Heart right ventricle (tissue), 16 donors: ENCODE results near the gene SMG6. TPM values are rescaled to one million over a fixed set of nuclear protein-coding genes. Genes with fewer than 3 reads are reported as not detected.
A peak's percentile ranks its signal among the peaks of the same experiment; 100 is the strongest.

Experiments
- ATAC-seq, 8 donors: fragments of 200-7000 bp; cut with Tn5 transposase; one replicate each; pipeline ENCODE4 v1.9.1; 2020; ENCODE audit warnings: mild to moderate bottlenecking in 8 of 8, moderate library complexity in 8 of 8, moderate number of reproducible peaks in 1 of 8
- DNase-seq, 2 donors: peaks; one replicate each; pipeline ENCODE4 v3.0.0-alpha.2; 2020
- H3K27ac ChIP-seq, 10 donors: fragments of 200-600 bp; sonication (generic) in 2 of 10; one replicate each; pipeline versions ENCODE4 v1.5.0 to v1.8.0; 2020 to 2022; ENCODE audit warnings: mild to moderate bottlenecking in 3 of 10
- H3K27me3 ChIP-seq, 7 donors: fragments of 200-600 bp; one replicate each; pipeline ENCODE4 v1.8.0; 2021 to 2022; ENCODE audit warnings: mild to moderate bottlenecking in 2 of 7
- H3K36me3 ChIP-seq, 9 donors: fragments of 200-600 bp; sonication (generic) in 1 of 9; one replicate each; pipeline versions ENCODE4 v1.5.0 to v1.8.0; 2020 to 2022; ENCODE audit warnings: mild to moderate bottlenecking in 2 of 9
- H3K4me1 ChIP-seq, 9 donors: fragments of 200-600 bp; sonication (generic) in 1 of 9; one replicate each; pipeline versions ENCODE4 v1.5.0 to v1.8.0; 2020 to 2022; ENCODE audit warnings: mild to moderate bottlenecking in 4 of 9
- H3K4me3 ChIP-seq, 10 donors: fragments of 200-600 bp; sonication (generic) in 2 of 10; one replicate each; pipeline versions ENCODE4 v1.5.0 to v1.8.0; 2020 to 2022; ENCODE audit warnings: mild to moderate bottlenecking in 7 of 10, moderate library complexity in 2 of 10
- H3K9me3 ChIP-seq, 11 donors: fragments of 200-600 bp in 10 of 11; sonication (generic) in 2 of 11; one replicate each; pipeline versions ENCODE4 v1.5.0 to v1.8.0; 2013 to 2022; ENCODE audit warnings: mild to moderate bottlenecking in 2 of 11, control low read depth in 1 of 11, moderate library complexity in 1 of 11
- CTCF ChIP-seq, 9 donors: fragments of 200-600 bp; sonication (generic) in 2 of 9; IDR thresholded peaks; one replicate each; pipeline versions ENCODE4 v1.5.0 to v1.8.0; 2021 to 2022; ENCODE audit warnings: antibody characterized with exemption in 9 of 9, mild to moderate bottlenecking in 5 of 9, moderate library complexity in 1 of 9
- WGBS, 2 donors: extraction: QIAGEN DNeasy Blood & Tissue Kit; methylation state at CpG; one replicate each; pipeline ENCODE4 v1.1.7; 2013; ENCODE audit warnings: inconsistent platforms in 1 of 2; 5-methylcytosine and 5-hydroxymethylcytosine counted together
- intact Hi-C, 10 donors: fragments of 100-400 bp; cut with DNase I; formaldehyde crosslinking; loops; one replicate each; pipeline versions ENCODE4 v1.11.1 to v1.14.2; 2022
- polyA plus RNA-seq, 2 donors: library from polyadenylated mRNA; stranded (reverse); fragments of 200-250 nt; gene quantifications; one replicate each; pipeline ENCODE4 v1.2.3, GENCODE V29; 2013
- total RNA-seq, 10 donors: library from RNA; stranded (reverse); fragmentation: NEBNext Ultra II Directional in 3 of 10; extraction: Animal tissue kit (Norgen Biotek cat#: 25700) in 3 of 10; gene quantifications; one replicate each; pipeline versions ENCODE4 v1.2.1 to v1.2.4, GENCODE V29; 2021 to 2023
- donor health status: Arrhythmogenic right ventricular cardiomyopathy.
- donor health status: ischemic (EF 13 %, LVEDD 7.1; RV severe dilation, severe dysfunction).
- donor health status: healthy with polysubstance abuse.
- donor health status: DM: no; HTN: yes; CAD: no.
- donor health status: DM: no; HTN: no; CAD: no.
- donor health status: ischemic (EF 25% LVEDD 6.9; RV normal size, moderate dysfunction).
- donor health status: ischemic (EF 25% LVEDD 5.7; RV mildly dilated, moderate dysfunction).
- donor health status: healthy.
- donor health status: DM: yes; HTN: yes; CAD: no.
- donor health status: Ischemic cardiomyopathy.
- donor health status: ischemic (EF 35%, LVEDD 5.7; RV mildly dilated, moderate dysfunction).
- donor health status: nonischemic (EF 11% LVEDD 7.7; RV severe dilation, severe dysfunction).
- donor health status: DM: yes; HTN: yes; CAD: no.
- donor health status: PGD.
- donor health status: ischemic (EF 29% LVEDD 5.4; RV normal size, mild dysfunction).
- donor health status: nonischemic (EF 23%, LVEDD 6.1; RV moderate dilation, normal function).

The SMG6 gene
- total and polyA plus RNA-seq, 12 donors = 13.6 to 28.1 (median 19.6) TPM

GRCh38 chr17:2042933-2043332 lies 260.7 kb downstream of the SMG6 start:
- 84 to 90% methylated on average over 5 of the region's 5 CpGs for WGBS, 2 donors
- peak overlapping the region in 7 of 10 donors; percentile 70 to 97 (median 83) for H3K4me3 ChIP-seq

GRCh38 chr17:2042390-2042847 lies 261.2 kb downstream of the SMG6 start:
- no peak for TF ChIP-seq CTCF (IDR thresholded peaks at IDR 0.05)
- H3K4me1 ChIP-seq = peaks cover 8 to 41% (median 26%) of the 10 kb centered on the region in 9 donors
- peaks cover 0 to 56% (median 17%) of the 10 kb centered on the region in 9 donors for H3K36me3 ChIP-seq
- peak overlapping the region; percentile 53 to 97 (median 80) for H3K4me3 ChIP-seq
- peak overlapping the region; percentile 72 to 98 (median 93) for H3K27ac ChIP-seq
- no peaks in the 10 kb centered on the region for H3K27me3 ChIP-seq
- no peak for DNase-seq
- no peaks in the 10 kb centered on the region for H3K9me3 ChIP-seq
- intact Hi-C loops = loop anchor here in 4 of 10 donors (5.0 to 10.0 kb wide), 3 partner anchors 135 to 378 kb away; partner anchors contain the start of gene WDR81 (in 2 of the 4)
- 15 to 20% methylated on average over 17 of the region's 17 CpGs for WGBS, 2 donors
- peak in 7 of 8 donors; percentile 1 to 22 (median 9) for ATAC-seq

More at GRCh38 chr17:2042933-2043332, 260.7 kb downstream of the SMG6 start:
- Histone ChIP-seq H3K27me3 (peaks cover 0 to 4% (median 0%) of the 10 kb centered on the region in 7 donors), H3K9me3 (no peaks in the 10 kb centered on the region), H3K27ac (peak overlapping the region in 7 of 10 donors; percentile 93 to 98 (median 95)), H3K36me3 (peaks cover 0 to 50% (median 14%) of the 10 kb centered on the region in 9 donors), H3K4me1 (peaks cover 8 to 41% (median 26%) of the 10 kb centered on the region in 9 donors)
- no peak for TF ChIP-seq CTCF (IDR thresholded peaks at IDR 0.05)
- no peak for ATAC-seq
- DNase-seq = no peak
- intact Hi-C loops = loop anchor here in 4 of 10 donors (5.0 to 10.0 kb wide), 3 partner anchors 136 to 378 kb away; partner anchors contain the start of gene WDR81 (in 2 of the 4)

GRCh38 chr17:2041561-2042389 lies 261.8 kb downstream of the SMG6 start, which contains the start of gene OVCA2:
Gene OVCA2 (plus strand): TSS chr17:2042022. CDS start chr17:2042048, 26 bp downstream.
- H3K4me3 ChIP-seq = peak within 1 kb of the TSS; percentile 53 to 97 (median 80)
- H3K27me3 ChIP-seq = no peaks in the 10 kb centered on the region
- peak; percentile 15 to 80 (median 64) for TF ChIP-seq CTCF (IDR thresholded peaks at IDR 0.05)
- peak within 1 kb of the TSS; percentile 72 to 98 (median 93) for H3K27ac ChIP-seq
- peaks cover 0 to 62% (median 23%) of the 10 kb centered on the region in 9 donors for H3K36me3 ChIP-seq
- intact Hi-C loops = loop anchor here in 4 of 10 donors (5.0 to 10.0 kb wide), 3 partner anchors 134 to 377 kb away; partner anchors contain the start of gene WDR81 (in 2 of the 4)
- H3K9me3 ChIP-seq = no peaks in the 10 kb centered on the region
- ATAC-seq (peak; percentile 93 to 97 (median 95)), DNase-seq (peak; percentile 94)
- peaks cover 8 to 41% (median 26%) of the 10 kb centered on the region in 9 donors for H3K4me1 ChIP-seq
- 1 to 3% methylated on average over 90 to 93 of the region's 93 CpGs for WGBS, 2 donors
